ENCODE data around the gene TSPAN7. TPM values are rescaled to one million over a fixed set of nuclear protein-coding genes. Genes with fewer than 3 reads are reported as not detected.

Gene TSPAN7
- total RNA-seq, 1 donor from 2014 or later = 21.8 TPM

DNA sequence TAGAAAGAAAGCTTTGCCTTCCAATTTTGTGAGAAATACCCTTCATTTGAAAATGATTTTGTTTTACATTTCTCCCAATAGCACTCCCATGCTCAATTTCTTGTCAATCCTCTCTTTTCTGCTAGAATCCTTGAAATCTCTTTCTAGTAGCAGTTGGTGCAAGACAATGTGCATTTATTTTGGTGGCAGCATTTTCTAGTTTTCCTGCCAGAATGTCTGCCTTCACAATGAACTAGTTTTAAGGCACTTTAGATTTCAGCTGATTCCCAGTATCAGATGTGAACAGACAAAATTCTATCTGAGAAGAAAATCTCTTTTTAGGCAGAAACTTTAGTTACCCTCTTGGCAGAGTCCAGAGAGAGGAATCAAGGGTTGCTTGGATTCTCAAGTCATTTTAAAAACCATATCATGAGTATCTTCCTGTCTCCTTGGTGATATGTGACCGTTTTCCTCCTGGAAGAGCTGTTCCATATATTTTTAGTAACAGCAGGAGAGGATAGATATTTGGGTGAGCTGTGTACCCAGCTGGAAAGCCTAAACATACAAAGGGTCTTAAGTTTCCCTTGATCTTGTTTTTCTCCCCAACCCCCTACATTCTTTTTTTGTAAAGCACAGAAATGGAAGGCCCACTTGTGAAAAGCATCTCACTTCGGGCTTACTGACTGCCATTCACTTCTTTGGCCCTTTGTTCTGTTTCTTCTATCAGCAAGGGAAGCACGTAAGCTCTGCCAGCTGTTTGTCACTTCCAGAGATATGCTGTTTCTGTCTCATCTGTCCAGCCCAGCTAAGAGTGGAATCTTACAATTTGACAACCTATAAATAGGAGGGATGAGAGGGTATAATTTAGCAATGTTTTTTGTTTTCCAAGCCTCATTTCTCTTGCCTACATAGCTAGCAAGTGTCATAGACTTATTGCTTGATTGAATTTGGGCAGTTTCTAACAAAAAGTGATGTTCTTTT, 38.7 kb downstream of the TSPAN7 start:
- DNase-seq (ENCODE audit: low spot score, unreplicated experiment) = no peak
- Mint-ChIP-seq H3K4me1 (ENCODE audit: low read depth) (no peaks in the 10 kb centered on the region), H3K9me3 (ENCODE audit: low read depth) (peaks cover 31% of the 10 kb centered on the region), H3K36me3 (ENCODE audit: insufficient read depth) (no peaks in the 10 kb centered on the region), H3K27ac (no peak overlapping the region), H3K4me3 (ENCODE audit: low read depth) (no peak overlapping the region), H3K27me3 (no peaks in the 10 kb centered on the region)
- TF ChIP-seq, protein P1, sequence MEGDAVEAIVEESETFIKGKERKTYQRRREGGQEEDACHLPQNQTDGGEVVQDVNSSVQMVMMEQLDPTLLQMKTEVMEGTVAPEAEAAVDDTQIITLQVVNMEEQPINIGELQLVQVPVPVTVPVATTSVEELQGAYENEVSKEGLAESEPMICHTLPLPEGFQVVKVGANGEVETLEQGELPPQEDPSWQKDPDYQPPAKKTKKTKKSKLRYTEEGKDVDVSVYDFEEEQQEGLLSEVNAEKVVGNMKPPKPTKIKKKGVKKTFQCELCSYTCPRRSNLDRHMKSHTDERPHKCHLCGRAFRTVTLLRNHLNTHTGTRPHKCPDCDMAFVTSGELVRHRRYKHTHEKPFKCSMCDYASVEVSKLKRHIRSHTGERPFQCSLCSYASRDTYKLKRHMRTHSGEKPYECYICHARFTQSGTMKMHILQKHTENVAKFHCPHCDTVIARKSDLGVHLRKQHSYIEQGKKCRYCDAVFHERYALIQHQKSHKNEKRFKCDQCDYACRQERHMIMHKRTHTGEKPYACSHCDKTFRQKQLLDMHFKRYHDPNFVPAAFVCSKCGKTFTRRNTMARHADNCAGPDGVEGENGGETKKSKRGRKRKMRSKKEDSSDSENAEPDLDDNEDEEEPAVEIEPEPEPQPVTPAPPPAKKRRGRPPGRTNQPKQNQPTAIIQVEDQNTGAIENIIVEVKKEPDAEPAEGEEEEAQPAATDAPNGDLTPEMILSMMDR (IDR thresholded peaks at IDR 0.05; ENCODE audit: unreplicated experiment) = no peak

DNA sequence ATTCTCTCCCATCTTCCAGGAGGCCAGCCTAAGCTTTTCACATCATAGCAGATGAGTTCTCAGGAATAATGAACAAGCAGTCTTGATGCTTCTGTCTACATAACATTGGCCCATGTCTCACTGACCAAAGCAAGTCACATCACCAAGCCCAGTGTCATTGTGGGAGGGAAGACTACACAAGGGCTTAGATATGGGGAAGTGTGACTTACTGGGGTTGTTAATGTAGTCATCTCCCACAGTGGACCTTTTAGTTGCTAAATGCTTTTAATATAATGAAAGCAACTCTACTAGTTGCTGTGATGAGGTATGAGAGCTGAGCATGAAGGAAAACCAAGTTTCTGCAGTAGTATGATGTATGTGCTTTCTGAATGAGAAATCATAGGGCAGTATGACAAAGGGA, 40.5 kb downstream of the TSPAN7 start:
- H3K27me3 Mint-ChIP-seq = no peaks in the 10 kb centered on the region
- H3K4me3 Mint-ChIP-seq (ENCODE audit: low read depth) = no peak overlapping the region
- H3K9me3 Mint-ChIP-seq (ENCODE audit: low read depth) = peaks cover 28% of the 10 kb centered on the region
- TF ChIP-seq, protein P1 (IDR thresholded peaks at IDR 0.05; ENCODE audit: unreplicated experiment) = no peak
- H3K4me1 Mint-ChIP-seq (ENCODE audit: low read depth) = no peaks in the 10 kb centered on the region
- H3K36me3 Mint-ChIP-seq (ENCODE audit: insufficient read depth) = no peaks in the 10 kb centered on the region
- H3K27ac Mint-ChIP-seq = no peak overlapping the region
- no peak for DNase-seq (ENCODE audit: low spot score, unreplicated experiment)

DNA sequence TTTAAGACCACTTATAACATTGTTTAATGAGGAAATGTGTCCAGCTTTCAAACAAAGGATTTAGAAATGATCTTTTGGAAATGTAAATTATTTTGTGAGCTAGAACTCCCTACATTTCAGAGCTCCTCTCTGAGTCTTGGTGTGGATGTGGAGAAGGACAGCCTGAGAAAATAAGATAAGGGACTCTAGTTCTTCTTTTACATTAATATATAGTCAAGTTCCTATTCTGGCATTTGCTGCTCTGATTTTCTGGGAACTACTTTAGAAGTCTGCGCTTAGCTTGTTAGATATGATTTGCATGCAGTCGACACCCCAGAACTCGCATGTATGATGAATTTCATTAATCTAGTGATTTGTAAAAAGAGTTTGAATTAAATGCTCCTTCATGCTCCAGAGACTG, 45.5 kb downstream of the TSPAN7 start:
- TF ChIP-seq, protein P1 (IDR thresholded peaks at IDR 0.05; ENCODE audit: unreplicated experiment) = no peak
- Mint-ChIP-seq H3K4me1 (ENCODE audit: low read depth) (no peaks in the 10 kb centered on the region), H3K36me3 (ENCODE audit: insufficient read depth) (no peaks in the 10 kb centered on the region), H3K4me3 (ENCODE audit: low read depth) (no peak overlapping the region), H3K9me3 (ENCODE audit: low read depth) (peaks cover 9% of the 10 kb centered on the region), H3K27ac (no peak overlapping the region), H3K27me3 (no peaks in the 10 kb centered on the region)
- no peak for DNase-seq (ENCODE audit: low spot score, unreplicated experiment)

DNA sequence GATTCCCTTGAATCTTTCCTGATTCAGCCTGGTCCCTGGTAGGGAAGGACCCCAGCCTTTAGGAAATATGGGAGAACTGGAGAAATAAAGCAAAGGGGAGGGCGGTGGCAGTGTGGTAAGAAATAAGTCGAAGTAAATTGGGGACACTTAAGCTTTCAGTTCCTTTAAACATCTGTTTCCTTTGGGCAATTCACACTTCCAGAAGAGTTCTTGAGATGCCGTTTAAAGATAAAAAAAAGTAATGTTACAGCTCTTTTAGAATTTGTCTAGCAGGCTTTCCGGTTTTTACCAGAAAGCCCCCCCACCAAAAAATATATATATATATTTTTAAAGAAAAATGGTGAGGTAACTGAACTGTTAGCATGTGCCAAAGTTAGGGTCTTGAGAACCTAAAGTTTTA, 46.6 kb downstream of the TSPAN7 start:
- Mint-ChIP-seq H3K36me3 (ENCODE audit: insufficient read depth) (no peaks in the 10 kb centered on the region), H3K9me3 (ENCODE audit: low read depth) (peaks cover 9% of the 10 kb centered on the region), H3K27me3 (no peaks in the 10 kb centered on the region), H3K4me1 (ENCODE audit: low read depth) (no peaks in the 10 kb centered on the region), H3K27ac (no peak overlapping the region), H3K4me3 (ENCODE audit: low read depth) (no peak overlapping the region)
- no peak for DNase-seq (ENCODE audit: low spot score, unreplicated experiment)
- TF ChIP-seq, protein P1 (IDR thresholded peaks at IDR 0.05; ENCODE audit: unreplicated experiment) = no peak

DNA sequence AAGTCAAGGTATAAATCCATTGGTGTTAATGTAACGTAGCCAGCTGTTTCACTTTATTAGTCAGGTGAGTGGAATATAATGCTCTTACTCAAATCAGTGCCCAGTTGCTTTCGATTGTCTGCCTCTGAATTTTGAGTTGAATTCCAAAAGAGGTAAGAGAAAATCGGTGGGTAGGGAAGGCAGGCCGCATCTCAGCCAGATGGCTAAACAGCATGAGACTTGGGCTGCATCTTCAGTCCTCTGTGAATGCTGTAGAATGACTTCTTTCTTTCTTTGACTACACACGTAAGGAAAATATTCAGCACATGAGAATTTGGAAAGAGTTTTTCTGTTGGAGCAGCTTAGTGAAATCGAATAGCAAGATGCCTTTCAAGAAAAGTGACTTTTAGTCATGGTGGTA, 49.5 kb downstream of the TSPAN7 start:
- Mint-ChIP-seq H3K4me3 (ENCODE audit: low read depth) (no peak overlapping the region), H3K4me1 (ENCODE audit: low read depth) (no peaks in the 10 kb centered on the region), H3K9me3 (ENCODE audit: low read depth) (peaks cover 16% of the 10 kb centered on the region), H3K36me3 (ENCODE audit: insufficient read depth) (no peaks in the 10 kb centered on the region), H3K27me3 (no peaks in the 10 kb centered on the region), H3K27ac (no peak overlapping the region)
- TF ChIP-seq, protein P1 (IDR thresholded peaks at IDR 0.05; ENCODE audit: unreplicated experiment) = no peak
- no peak for DNase-seq (ENCODE audit: low spot score, unreplicated experiment)
